IMR-90 (cell line): ENCODE results near the gene PATL2. TPM values are rescaled to one million over a fixed set of nuclear protein-coding genes. Genes with fewer than 3 reads are reported as not detected.

Experiments
- ATAC-seq: fragments of 200-7000 bp; cut with Tn5 transposase; 2 replicates; pipeline ENCODE4 v1.9.1; 2020; ENCODE audit warnings: low read depth, mild to moderate bottlenecking, moderate library complexity
- BruUV-seq: library from RNA; stranded (reverse); fragments of 400-500 nt; replicated peaks from 2 replicates; lab custom pipeline; 2021; lab: Mats Ljungman, UMichigan
- CTCF ChIA-PET: fragments of 300-600 bp; formaldehyde crosslinking; extraction: SDS; loops from one replicate; lab custom pipeline; 2021; ENCODE audit warnings: antibody characterized with exemption; lab: Yijun Ruan, JAX
- POLR2A ChIA-PET: fragments of 300-600 bp; sonication (Branson Sonifier 250); formaldehyde crosslinking; loops from one replicate; lab custom pipeline; 2022; ENCODE audit warnings: antibody characterized with exemption; ENCODE audit not compliant: unreplicated experiment; lab: Charles Lee
- DNase-seq: peaks from one replicate; pipeline ENCODE4 v3.0.0; 2013
- H2AFZ ChIP-seq: replicated peaks from 2 replicates; pipeline ENCODE3; 2013; ENCODE audit warnings: low read length, mild to moderate bottlenecking; ENCODE audit not compliant: poor library complexity
- H2AK5ac ChIP-seq: 2 replicates; pipeline ENCODE4 v1.6.1; 2013; ENCODE audit warnings: low read depth, low read length, inconsistent platforms
- H2AK9ac ChIP-seq: replicated peaks from 2 replicates; pipeline ENCODE3; 2013; ENCODE audit warnings: mild to moderate bottlenecking, low read depth, low read length, moderate library complexity; ENCODE audit not compliant: poor library complexity
- H2BK120ac ChIP-seq: 2 replicates; pipeline ENCODE4 v1.6.1; 2013; ENCODE audit warnings: low read depth, low read length, inconsistent platforms
- H2BK15ac ChIP-seq: 3 replicates; pipeline ENCODE4 v1.6.1; 2013; ENCODE audit warnings: low read depth, low read length, inconsistent platforms
- H2BK20ac ChIP-seq: 2 replicates; pipeline ENCODE4 v1.6.1; 2013; ENCODE audit warnings: low read depth, mild to moderate bottlenecking, inconsistent platforms, low read length, moderate library complexity
- H2BK5ac ChIP-seq: 2 replicates; pipeline ENCODE4 v1.6.1; 2013; ENCODE audit warnings: mild to moderate bottlenecking, low read depth, low read length, inconsistent platforms; ENCODE audit not compliant: poor library complexity, severe bottlenecking
- H3K14ac ChIP-seq: replicated peaks from 2 replicates; pipeline ENCODE4 v1.6.1; 2013; ENCODE audit warnings: low read depth, low read length, inconsistent platforms
- H3K18ac ChIP-seq: 2 replicates; pipeline ENCODE4 v1.6.1; 2013; ENCODE audit warnings: low read depth, low read length, control low read depth
- H3K23ac ChIP-seq: 2 replicates; pipeline ENCODE4 v1.6.1; 2013; ENCODE audit warnings: low read depth, low read length, inconsistent platforms
- H3K27ac ChIP-seq: 2 replicates; pipeline ENCODE4 v1.5.1; 2013; ENCODE audit warnings: mild to moderate bottlenecking, control low read depth, low read length; ENCODE audit not compliant: insufficient read depth
- H3K27me3 ChIP-seq: 2 replicates; pipeline ENCODE4 v1.6.1; 2013; ENCODE audit warnings: low read length; ENCODE audit not compliant: control insufficient read depth, insufficient read depth
- H3K36me3 ChIP-seq: 2 replicates; pipeline ENCODE4 v1.6.1; 2013; ENCODE audit warnings: low read length, mixed read lengths; ENCODE audit not compliant: control insufficient read depth, insufficient read depth
- H3K4ac ChIP-seq: 2 replicates; pipeline ENCODE4 v1.6.1; 2013; ENCODE audit warnings: low read depth, low read length, inconsistent platforms
- H3K4me1 ChIP-seq: 2 replicates; pipeline ENCODE4 v1.6.1; 2013; ENCODE audit warnings: low read length, mixed read lengths; ENCODE audit not compliant: control insufficient read depth, insufficient read depth
- H3K4me2 ChIP-seq: 2 replicates; pipeline ENCODE4 v1.6.1; 2013; ENCODE audit warnings: low read depth, mild to moderate bottlenecking, control low read depth, low read length, moderate library complexity
- H3K4me3 ChIP-seq: 2 replicates; pipeline ENCODE4 v1.5.1; 2013; ENCODE audit warnings: low read depth, mild to moderate bottlenecking, control low read depth, low read length, moderate library complexity; ENCODE audit not compliant: insufficient read depth
- H3K56ac ChIP-seq: 2 replicates; pipeline ENCODE4 v1.6.1; 2013; ENCODE audit warnings: low read length, inconsistent platforms; ENCODE audit not compliant: insufficient read depth; ENCODE audit errors: extremely low read depth
- H3K79me1 ChIP-seq, 2 experiments: 2 replicates each; pipeline ENCODE4 v1.6.1; 2013; ENCODE audit warnings: low read length in 2 of 2, inconsistent platforms in 1 of 2, low read depth in 1 of 2
- H3K9ac ChIP-seq: 2 replicates; pipeline ENCODE4 v1.6.1; 2013; ENCODE audit warnings: low read depth, low read length, control low read depth
- H3K9me1 ChIP-seq: 2 replicates; pipeline ENCODE4 v1.6.1; 2013; ENCODE audit warnings: low read length, inconsistent platforms; ENCODE audit not compliant: insufficient read depth
- H3K9me3 ChIP-seq: 2 replicates; pipeline ENCODE4 v1.6.1; 2013; ENCODE audit warnings: low read length; ENCODE audit not compliant: control insufficient read depth, insufficient read depth
- H4K20me1 ChIP-seq: 2 replicates; pipeline ENCODE4 v1.6.1; 2013; ENCODE audit warnings: low read length, inconsistent platforms; ENCODE audit not compliant: insufficient read depth
- H4K5ac ChIP-seq: 2 replicates; pipeline ENCODE4 v1.6.1; 2013; ENCODE audit warnings: mild to moderate bottlenecking, low read depth, low read length, control low read depth
- H4K8ac ChIP-seq, 2 experiments: 2 replicates each; pipeline ENCODE4 v1.6.1; 2013; ENCODE audit warnings: low read depth in 2 of 2, low read length in 2 of 2, control low read depth in 1 of 2, inconsistent platforms in 1 of 2
- H4K91ac ChIP-seq: 2 replicates; pipeline ENCODE4 v1.6.1; 2013; ENCODE audit warnings: low read depth, low read length, inconsistent platforms; ENCODE audit not compliant: insufficient read depth
- BHLHE40 ChIP-seq: fragments of 150-350 bp; IDR thresholded peaks from 2 replicates; pipeline ENCODE4 v1.6.1; 2016; ENCODE audit warnings: mild to moderate bottlenecking, low read depth, low read length
- CEBPB ChIP-seq: IDR thresholded peaks from 2 replicates; pipeline ENCODE4 v1.6.1; 2012; ENCODE audit warnings: low read depth, low read length, improper control_type of control experiment
- CHD1 ChIP-seq: IDR thresholded peaks from 2 replicates; pipeline ENCODE4 v1.6.1; 2012; ENCODE audit warnings: low read depth, low read length, improper control_type of control experiment
- FOS ChIP-seq: fragments of 150-350 bp; IDR thresholded peaks from 2 replicates; pipeline ENCODE4 v1.6.1; 2016; ENCODE audit warnings: low read depth, low read length
- MAFK ChIP-seq: IDR thresholded peaks from 2 replicates; pipeline ENCODE4 v1.6.1; 2012; ENCODE audit warnings: low read depth, low read length, improper control_type of control experiment
- MXI1 ChIP-seq: IDR thresholded peaks from 2 replicates; pipeline ENCODE4 v1.6.1; 2012; ENCODE audit warnings: low read depth, mild to moderate bottlenecking, low read length, moderate library complexity, borderline replicate concordance
- NFE2L2 ChIP-seq: fragments of 150-350 bp; IDR thresholded peaks from 2 replicates; pipeline ENCODE4 v1.6.1; 2016; ENCODE audit warnings: low read depth, mild to moderate bottlenecking, low read length
- RAD21 ChIP-seq: IDR thresholded peaks from 2 replicates; pipeline ENCODE4 v1.6.1; 2012; ENCODE audit warnings: low read length, improper control_type of control experiment
- SMC3 ChIP-seq: fragments of 150-350 bp; IDR thresholded peaks from 2 replicates; pipeline ENCODE4 v1.6.1; 2016; ENCODE audit warnings: low read depth, mild to moderate bottlenecking, antibody characterized with exemption, low read length, moderate library complexity
- WGBS, 2 experiments: methylation state at CpG; one replicate each; pipeline versions ENCODE4 v1.1.5 to v1.1.7; 2013; ENCODE audit warnings: missing lambda C conversion rate in 2 of 2; ENCODE audit not compliant: insufficient read length in 1 of 2; ENCODE audit errors: extremely low coverage in 2 of 2; 5-methylcytosine and 5-hydroxymethylcytosine counted together
- dilution Hi-C: fragments of 300-500 bp; cut with HindIII; formaldehyde crosslinking; loops from one replicate; pipeline ENCODE4 v1.14.3; 2018; ENCODE audit warnings: low sequenced_read_pairs; ENCODE audit not compliant: unreplicated experiment
- in situ Hi-C: fragments of 300-500 bp; cut with MboI; formaldehyde crosslinking; loops from 3 replicates; pipeline ENCODE4 v1.14.3; 2019; ENCODE audit warnings: low sequenced_read_pairs, inconsistent platforms, mixed read lengths
- intact Hi-C: fragments of 100-400 bp; cut with micrococcal nuclease; formaldehyde crosslinking; loops from 2 replicates; pipeline ENCODE4 v1.10.0; 2022
- polyA plus RNA-seq, 3 experiments: library from polyadenylated mRNA; depleted of rRNA; stranded (reverse); fragments of >200 nt; gene quantifications; 2 replicates each; pipeline ENCODE4 v1.2.3, GENCODE V29; 2012; ENCODE audit warnings: low replicate concordance in 1 of 3
- total RNA-seq: library from RNA; depleted of rRNA; stranded (reverse); fragments of >200 nt; gene quantifications from 2 replicates; pipeline ENCODE4 v1.2.3, GENCODE V29; 2012
- TF ChIP-seq, protein P1 (sequence below): conservative IDR thresholded peaks from 2 replicates; pipeline ENCODE4 v1.5.1; 2012; ENCODE audit warnings: mild to moderate bottlenecking, low read depth, low read length, improper control_type of control experiment
- TF ChIP-seq, protein P2 (sequence below): fragments of 150-350 bp; IDR thresholded peaks from 2 replicates; pipeline ENCODE4 v1.6.1; 2017; ENCODE audit warnings: mild to moderate bottlenecking, antibody characterized with exemption, low read length, low read depth
- TF ChIP-seq, protein P3 (sequence below): fragments of 150-350 bp; IDR thresholded peaks from 2 replicates; pipeline ENCODE4 v1.6.1; 2016; ENCODE audit warnings: low read depth, mild to moderate bottlenecking, low read length, moderate library complexity, borderline replicate concordance

Gene PATL2
- total and polyA plus RNA-seq, 2 of the 4 experiments (the other 2 are of a cell fraction): 0.10 TPM; not detected in 1

DNA sequence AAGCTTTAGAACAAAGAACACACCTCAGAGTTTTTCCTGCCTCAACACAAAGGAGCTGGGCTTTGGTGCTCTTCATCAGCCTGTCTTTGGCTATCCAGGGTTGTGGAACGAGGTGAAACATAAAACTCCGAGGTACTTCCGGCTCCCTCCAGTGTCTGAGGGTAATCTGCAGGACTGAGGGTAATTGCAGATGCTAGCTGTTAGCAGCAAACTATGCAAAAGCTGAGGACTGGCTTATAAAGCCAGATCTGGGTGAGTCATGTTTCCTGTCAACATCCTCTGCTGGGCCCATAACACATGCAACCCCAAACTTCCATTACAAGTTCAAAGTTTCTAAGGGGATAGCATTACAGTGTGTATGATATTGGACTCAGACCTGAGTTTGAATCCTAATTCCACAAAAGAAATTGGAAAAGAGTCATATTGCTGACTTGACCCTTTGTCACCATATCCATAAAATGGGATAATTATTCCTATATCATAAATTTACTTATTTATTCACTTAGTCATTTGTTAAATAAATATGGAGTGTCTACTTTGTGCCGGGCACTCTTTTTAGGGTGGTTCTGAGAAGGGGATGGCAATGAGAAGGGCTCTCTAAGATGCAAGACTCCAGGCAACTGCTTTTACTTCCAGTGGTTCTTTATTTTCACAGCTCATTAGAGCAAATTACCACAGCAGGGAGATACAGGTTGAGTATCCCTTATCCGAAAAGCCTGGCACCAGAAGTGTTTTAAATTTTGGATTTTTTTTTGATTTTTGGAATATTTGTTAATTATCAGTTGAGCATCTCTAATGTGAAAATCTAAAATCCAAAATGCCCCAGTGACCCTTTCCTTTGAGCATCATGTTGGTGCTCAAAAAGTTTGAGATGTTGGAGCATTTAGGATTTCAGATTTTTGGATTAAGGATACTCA is 15.7 kb upstream of the PATL2 start:
- Histone ChIP-seq H4K91ac (peak overlapping the region; percentile 82), H4K8ac (peak overlapping the region; percentile 59 to 61), H2BK20ac (peak overlapping the region; percentile 75), H3K9me3 (no peaks in the 10 kb centered on the region), H3K23ac (peak overlapping the region; percentile 57), H2AK5ac (0 out of 2 replicates have a peak overlapping the region, but pooled peaks have one; percentile 18), H2BK120ac (peak overlapping the region; percentile 92), H3K36me3 (peaks cover 3% of the 10 kb centered on the region; the same call in 1 of the 2 replicates), H3K18ac (peak overlapping the region; percentile 40), H4K5ac (peak overlapping the region; percentile 23), H3K9ac (0 out of 2 replicates have a peak overlapping the region, but pooled peaks have one; percentile 1), H4K20me1 (no peaks in the 10 kb centered on the region), H3K9me1 (peaks cover 9% of the 10 kb centered on the region), H2AFZ (peak overlapping the region; percentile 76), H2BK15ac (peak overlapping the region; percentile 54; the same call in 2 of the 3 replicates), H3K4me2 (peak overlapping the region; percentile 9; the same call in 1 of the 2 replicates), H2BK5ac (peak overlapping the region; percentile 74), H3K14ac (peak overlapping the region; percentile 67), H3K79me1 (peaks cover 0 to 29% of the 10 kb centered on the region in 2 experiments; a peak in 2 of 4 replicates), H2AK9ac (no peak overlapping the region), H3K4me3 (no peak overlapping the region), H3K27me3 (no peaks in the 10 kb centered on the region), H3K4ac (peak overlapping the region; percentile 82), H3K56ac (peak overlapping the region; percentile 67; the same call in 1 of the 2 replicates), H3K4me1 (peaks cover 2% of the 10 kb centered on the region; the same call in 1 of the 2 replicates), H3K27ac (peak overlapping the region; percentile 54)
- no TSS peak for BruUV-seq
- ChIA-PET POLR2A (interaction anchor here (0.7 kb wide), 1 partner anchor 16 kb away, joined by 3 read pairs; the partner anchor contains the start of genes B2M and PATL2), CTCF (interaction anchor here (0.5 to 0.7 kb wide), 2 partner anchors 13 to 130 kb away, joined by 3 to 5 read pairs; no protein-coding TSS in a partner anchor)
- intact Hi-C loops: no loop called here
- ATAC-seq (peak; percentile 55), DNase-seq (peak; percentile 94)
- in situ Hi-C loops: no loop called here
- WGBS, 2 experiments: no CpG with 5 or more reads among the region's 5 CpGs
- dilution Hi-C loops: no loop called here
- TF ChIP-seq, protein P1, sequence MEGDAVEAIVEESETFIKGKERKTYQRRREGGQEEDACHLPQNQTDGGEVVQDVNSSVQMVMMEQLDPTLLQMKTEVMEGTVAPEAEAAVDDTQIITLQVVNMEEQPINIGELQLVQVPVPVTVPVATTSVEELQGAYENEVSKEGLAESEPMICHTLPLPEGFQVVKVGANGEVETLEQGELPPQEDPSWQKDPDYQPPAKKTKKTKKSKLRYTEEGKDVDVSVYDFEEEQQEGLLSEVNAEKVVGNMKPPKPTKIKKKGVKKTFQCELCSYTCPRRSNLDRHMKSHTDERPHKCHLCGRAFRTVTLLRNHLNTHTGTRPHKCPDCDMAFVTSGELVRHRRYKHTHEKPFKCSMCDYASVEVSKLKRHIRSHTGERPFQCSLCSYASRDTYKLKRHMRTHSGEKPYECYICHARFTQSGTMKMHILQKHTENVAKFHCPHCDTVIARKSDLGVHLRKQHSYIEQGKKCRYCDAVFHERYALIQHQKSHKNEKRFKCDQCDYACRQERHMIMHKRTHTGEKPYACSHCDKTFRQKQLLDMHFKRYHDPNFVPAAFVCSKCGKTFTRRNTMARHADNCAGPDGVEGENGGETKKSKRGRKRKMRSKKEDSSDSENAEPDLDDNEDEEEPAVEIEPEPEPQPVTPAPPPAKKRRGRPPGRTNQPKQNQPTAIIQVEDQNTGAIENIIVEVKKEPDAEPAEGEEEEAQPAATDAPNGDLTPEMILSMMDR: 0 out of 2 replicates have a peak, but pooled peaks have one; percentile 11
- TF ChIP-seq, protein P2, sequence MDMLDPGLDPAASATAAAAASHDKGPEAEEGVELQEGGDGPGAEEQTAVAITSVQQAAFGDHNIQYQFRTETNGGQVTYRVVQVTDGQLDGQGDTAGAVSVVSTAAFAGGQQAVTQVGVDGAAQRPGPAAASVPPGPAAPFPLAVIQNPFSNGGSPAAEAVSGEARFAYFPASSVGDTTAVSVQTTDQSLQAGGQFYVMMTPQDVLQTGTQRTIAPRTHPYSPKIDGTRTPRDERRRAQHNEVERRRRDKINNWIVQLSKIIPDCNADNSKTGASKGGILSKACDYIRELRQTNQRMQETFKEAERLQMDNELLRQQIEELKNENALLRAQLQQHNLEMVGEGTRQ: no peak
- TF ChIP-seq NFE2L2 (no peak), RAD21 (no peak), FOS (peak; percentile 80), CHD1 (no peak), BHLHE40 (peak; percentile 38; the same call in 1 of the 2 replicates), CEBPB (0 out of 2 replicates have a peak, but pooled peaks have one; percentile 18), MXI1 (peak; percentile 64; the same call in 1 of the 2 replicates), SMC3 (peak; percentile 26; the same call in 1 of the 2 replicates), MAFK (peak; percentile 60)
- TF ChIP-seq, protein P3, sequence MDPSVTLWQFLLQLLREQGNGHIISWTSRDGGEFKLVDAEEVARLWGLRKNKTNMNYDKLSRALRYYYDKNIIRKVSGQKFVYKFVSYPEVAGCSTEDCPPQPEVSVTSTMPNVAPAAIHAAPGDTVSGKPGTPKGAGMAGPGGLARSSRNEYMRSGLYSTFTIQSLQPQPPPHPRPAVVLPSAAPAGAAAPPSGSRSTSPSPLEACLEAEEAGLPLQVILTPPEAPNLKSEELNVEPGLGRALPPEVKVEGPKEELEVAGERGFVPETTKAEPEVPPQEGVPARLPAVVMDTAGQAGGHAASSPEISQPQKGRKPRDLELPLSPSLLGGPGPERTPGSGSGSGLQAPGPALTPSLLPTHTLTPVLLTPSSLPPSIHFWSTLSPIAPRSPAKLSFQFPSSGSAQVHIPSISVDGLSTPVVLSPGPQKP: no peak
